Mesothelial cell of epicardium (in vitro differentiated cells): ENCODE measurements around the gene ERMARD. TPM values are rescaled to one million over a fixed set of nuclear protein-coding genes. Genes with fewer than 3 reads are reported as not detected.

ENCODE experiments used
- DNase-seq, 2 experiments: peaks; one replicate each; pipeline ENCODE4 v3.0.0; 2021; ENCODE audit warnings: low spot score in 2 of 2; ENCODE audit not compliant: unreplicated experiment in 2 of 2
- H3K27ac Mint-ChIP-seq: 2 replicates; pipeline ENCODE4 v1.8.0; 2021; ENCODE audit warnings: mixed read lengths
- H3K27me3 Mint-ChIP-seq: 2 replicates; pipeline ENCODE4 v1.8.0; 2021; ENCODE audit warnings: low read depth, mixed read lengths
- H3K36me3 Mint-ChIP-seq: 2 replicates; pipeline ENCODE4 v1.8.0; 2021; ENCODE audit warnings: mixed read lengths
- H3K4me1 Mint-ChIP-seq: 2 replicates; pipeline ENCODE4 v1.8.0; 2021; ENCODE audit warnings: mixed read lengths
- H3K4me3 Mint-ChIP-seq: 2 replicates; pipeline ENCODE4 v1.8.0; 2021; ENCODE audit warnings: mild to moderate bottlenecking, moderate library complexity, mixed read lengths
- H3K9me3 Mint-ChIP-seq: 2 replicates; pipeline ENCODE4 v1.8.0; 2021; ENCODE audit warnings: mixed read lengths
- CTCF ChIP-seq: fragments of 200-600 bp; sonication (generic); IDR thresholded peaks from one replicate; pipeline ENCODE4 v1.5.0; 2021; ENCODE audit warnings: antibody characterized with exemption; ENCODE audit not compliant: unreplicated experiment
- total RNA-seq: library from RNA; stranded (reverse); gene quantifications from 3 replicates; pipeline ENCODE4 v1.2.1, GENCODE V29; 2021

The ERMARD gene
- total RNA-seq, 1 donor from 2014 or later, result 45.6 TPM

GRCh38 chr6:169812257-169812644, 60.8 kb downstream of the ERMARD start:
- peaks cover 7% of the 10 kb centered on the region for H3K4me1 Mint-ChIP-seq
- H3K27me3 Mint-ChIP-seq, result peaks cover 7% of the 10 kb centered on the region
- TF ChIP-seq CTCF, result no peak
- peaks cover 22% of the 10 kb centered on the region for H3K9me3 Mint-ChIP-seq
- H3K27ac Mint-ChIP-seq, result no peak overlapping the region
- H3K4me3 Mint-ChIP-seq, result no peak overlapping the region
- DNase-seq, result peak in 1 of 2 experiments; percentile 21
- no peaks in the 10 kb centered on the region for H3K36me3 Mint-ChIP-seq

DNA sequence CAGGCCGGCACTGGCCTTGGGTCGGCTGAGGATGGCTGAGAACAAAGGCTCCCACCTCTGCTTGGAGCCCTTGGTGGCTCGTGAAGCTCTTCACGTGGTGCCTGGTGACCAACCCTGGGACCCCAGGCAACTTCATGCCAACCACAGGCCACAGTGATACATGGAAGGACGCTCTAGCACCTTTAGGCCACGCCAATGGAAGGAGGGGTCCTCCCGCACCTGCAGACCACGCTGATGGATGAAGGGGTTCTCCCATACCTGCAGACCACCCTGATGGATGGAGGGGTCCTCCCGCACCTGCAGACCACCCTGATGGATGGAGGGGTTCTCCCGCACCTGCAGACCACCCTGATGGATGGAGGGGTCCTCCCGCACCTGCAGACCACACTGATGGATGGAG, 62.5 kb downstream of the ERMARD start:
- TF ChIP-seq CTCF, result no peak
- peaks cover 7% of the 10 kb centered on the region for H3K4me1 Mint-ChIP-seq
- H3K27me3 Mint-ChIP-seq, result peaks cover 16% of the 10 kb centered on the region
- H3K27ac Mint-ChIP-seq, result no peak overlapping the region
- no peak overlapping the region for H3K4me3 Mint-ChIP-seq
- H3K36me3 Mint-ChIP-seq, result no peaks in the 10 kb centered on the region
- peak in 1 of 2 experiments; percentile 17 for DNase-seq
- peaks cover 29% of the 10 kb centered on the region for H3K9me3 Mint-ChIP-seq

DNA sequence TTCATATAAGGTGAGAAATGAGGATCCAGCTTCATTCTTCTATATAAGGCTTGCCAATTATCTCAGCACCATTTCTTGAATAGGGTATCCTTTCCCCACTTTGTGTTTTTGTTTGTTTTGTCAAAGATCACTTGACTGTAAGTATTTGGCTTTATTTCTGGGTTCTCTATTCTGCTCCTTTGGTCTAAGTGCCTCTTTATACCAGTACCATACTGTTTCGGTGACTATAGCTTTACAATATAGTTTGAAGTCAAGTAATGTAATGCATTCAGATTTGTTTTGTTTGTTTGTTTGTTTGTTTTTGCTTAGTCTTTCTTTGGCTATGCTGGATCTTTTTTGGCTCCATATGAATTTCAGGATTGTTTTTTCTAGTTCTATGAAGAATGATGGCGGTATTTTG, 64.6 kb downstream of the ERMARD start:
- DNase-seq, result no peak
- TF ChIP-seq CTCF, result no peak
- H3K27me3 Mint-ChIP-seq, result peaks cover 19% of the 10 kb centered on the region
- peaks cover 29% of the 10 kb centered on the region for H3K9me3 Mint-ChIP-seq
- H3K4me1 Mint-ChIP-seq, result no peaks in the 10 kb centered on the region
- no peak overlapping the region for H3K27ac Mint-ChIP-seq
- H3K36me3 Mint-ChIP-seq, result no peaks in the 10 kb centered on the region
- no peak overlapping the region for H3K4me3 Mint-ChIP-seq

GRCh38 chr6:169816975-169817374, 65.6 kb downstream of the ERMARD start:
- Mint-ChIP-seq H3K9me3 (peaks cover 29% of the 10 kb centered on the region), H3K36me3 (no peaks in the 10 kb centered on the region), H3K4me1 (no peaks in the 10 kb centered on the region), H3K4me3 (no peak overlapping the region), H3K27me3 (peaks cover 19% of the 10 kb centered on the region), H3K27ac (no peak overlapping the region)
- no peak for DNase-seq
- no peak for TF ChIP-seq CTCF

- Mint-ChIP-seq H3K9me3 (peaks cover 23% of the 10 kb centered on the region), H3K4me1 (no peaks in the 10 kb centered on the region), H3K36me3 (no peaks in the 10 kb centered on the region), H3K27ac (no peak overlapping the region), H3K4me3 (no peak overlapping the region), H3K27me3 (peaks cover 31% of the 10 kb centered on the region)
- DNase-seq, result no peak
- no peak for TF ChIP-seq CTCF
These were observed 68.9 kb downstream of the ERMARD start for GRCh38 chr6:169820358-169820757.

DNA sequence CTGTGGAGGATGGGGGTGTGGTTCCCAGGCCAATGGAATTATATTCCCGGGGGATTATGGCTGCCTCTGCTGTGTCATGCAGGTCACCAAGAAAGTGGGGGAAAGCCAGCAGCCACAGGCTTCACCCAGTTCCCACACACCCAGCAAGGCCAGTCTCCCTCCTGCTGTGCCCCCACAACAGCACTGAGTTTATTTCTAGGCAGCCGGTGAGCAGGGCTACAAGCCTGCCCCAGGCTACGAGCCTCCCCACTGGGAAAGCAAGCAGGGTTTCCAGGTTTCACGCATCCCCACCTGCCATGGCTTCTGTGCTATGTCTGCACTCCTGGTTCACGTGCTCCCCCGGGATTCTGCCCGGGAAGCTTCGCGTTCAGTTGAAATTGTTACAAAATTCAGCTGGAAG, 72.6 kb downstream of the ERMARD start:
- Mint-ChIP-seq H3K27ac (no peak overlapping the region), H3K4me3 (no peak overlapping the region), H3K4me1 (no peaks in the 10 kb centered on the region), H3K27me3 (peaks cover 37% of the 10 kb centered on the region), H3K36me3 (no peaks in the 10 kb centered on the region), H3K9me3 (peaks cover 10% of the 10 kb centered on the region)
- peak in 1 of 2 experiments; percentile 7 for DNase-seq
- no peak for TF ChIP-seq CTCF
